ENCODE measurements around the gene WWOX.

The WWOX gene

DNA sequence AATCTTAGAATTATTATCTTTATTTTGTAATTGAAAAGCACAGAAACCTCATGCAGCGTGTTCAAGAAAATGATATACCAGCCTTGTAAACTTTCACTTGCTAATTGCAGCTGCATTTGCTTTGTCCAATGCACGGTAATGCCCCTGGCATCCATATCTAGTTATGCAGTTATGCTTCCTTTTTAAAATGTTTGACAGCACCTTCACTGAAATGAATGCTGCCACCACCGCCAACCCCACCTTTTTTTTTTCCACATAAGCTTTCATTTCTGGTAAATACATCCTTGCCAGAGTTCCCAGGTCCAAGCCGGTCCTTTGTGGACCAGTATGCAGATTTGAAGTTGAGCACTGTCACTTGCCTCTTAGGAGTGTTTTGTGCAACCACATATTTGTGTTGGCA lies 338.8 kb downstream of the WWOX start:
- Mint-ChIP-seq H3K4me3 (no peak overlapping the region), H3K27me3 (no peaks in the 10 kb centered on the region), H3K36me3 (peaks cover 11% of the 10 kb centered on the region), H3K4me1 (peaks cover 2% of the 10 kb centered on the region), H3K27ac (no peak overlapping the region), H3K9me3 (no peaks in the 10 kb centered on the region)
- ATAC-seq (ENCODE audit: low read depth) (no peak), DNase-seq (ENCODE audit: low spot score in 2 of 2) (no peak)

- Mint-ChIP-seq H3K36me3 (peaks cover 9% of the 10 kb centered on the region), H3K4me1 (peaks cover 2% of the 10 kb centered on the region), H3K27ac (no peak overlapping the region), H3K4me3 (no peak overlapping the region), H3K9me3 (no peaks in the 10 kb centered on the region), H3K27me3 (no peaks in the 10 kb centered on the region)
- no peak for DNase-seq (ENCODE audit: low spot score in 2 of 2)
- no peak for ATAC-seq (ENCODE audit: low read depth)
Measured at GRCh38 chr16:78438632-78439031, 339.2 kb downstream of the WWOX start.

- no peaks in the 10 kb centered on the region for H3K9me3 Mint-ChIP-seq
- H3K27ac Mint-ChIP-seq: no peak overlapping the region
- no peaks in the 10 kb centered on the region for H3K27me3 Mint-ChIP-seq
- DNase-seq (ENCODE audit: low spot score in 2 of 2) (no peak), ATAC-seq (ENCODE audit: low read depth) (no peak)
- peaks cover 5% of the 10 kb centered on the region for H3K36me3 Mint-ChIP-seq
- H3K4me1 Mint-ChIP-seq: peaks cover 2% of the 10 kb centered on the region
- no peak overlapping the region for H3K4me3 Mint-ChIP-seq
Measured at GRCh38 chr16:78439646-78440045, 340.2 kb downstream of the WWOX start.

DNA sequence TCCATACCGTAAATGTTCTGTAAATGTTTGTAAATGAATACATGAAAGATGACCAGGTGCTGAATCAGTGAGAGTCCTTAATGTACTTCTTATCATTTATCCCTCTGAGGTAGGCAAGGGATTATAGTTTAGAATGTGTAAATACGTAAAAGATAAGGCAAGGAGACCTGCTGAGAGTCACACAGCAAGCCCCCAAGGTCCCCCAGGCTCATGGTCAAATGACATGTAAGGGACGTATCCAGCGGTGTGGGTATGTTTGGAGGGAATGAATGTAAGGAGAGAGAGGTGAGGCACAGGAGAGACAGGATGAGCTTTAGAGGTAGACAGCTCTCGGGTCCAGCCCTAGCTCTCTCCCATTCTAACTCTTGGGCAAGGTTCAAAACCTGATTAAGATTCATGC lies 341.8 kb downstream of the WWOX start:
- H3K36me3 Mint-ChIP-seq: peaks cover 3% of the 10 kb centered on the region
- no peak for ATAC-seq (ENCODE audit: low read depth)

GRCh38 chr16:78443542-78444364 lies 344.3 kb downstream of the WWOX start:
- Mint-ChIP-seq H3K36me3 (peaks cover 3% of the 10 kb centered on the region), H3K4me3 (no peak overlapping the region), H3K9me3 (no peaks in the 10 kb centered on the region), H3K27me3 (no peaks in the 10 kb centered on the region), H3K4me1 (no peaks in the 10 kb centered on the region), H3K27ac (no peak overlapping the region)
- DNase-seq (ENCODE audit: low spot score in 2 of 2) (no peak), ATAC-seq (ENCODE audit: low read depth) (no peak)

More for the DNA sequence above, 341.8 kb downstream of the WWOX start:
- no peak for DNase-seq (ENCODE audit: low spot score in 2 of 2)
- Mint-ChIP-seq H3K27ac (no peak overlapping the region), H3K9me3 (no peaks in the 10 kb centered on the region), H3K4me1 (peaks cover 2% of the 10 kb centered on the region), H3K4me3 (no peak overlapping the region), H3K27me3 (no peaks in the 10 kb centered on the region)

- no peak for ATAC-seq (ENCODE audit: low read depth)
- H3K4me1 Mint-ChIP-seq: no peaks in the 10 kb centered on the region
- H3K4me3 Mint-ChIP-seq: no peak overlapping the region
- H3K27ac Mint-ChIP-seq: no peak overlapping the region
- H3K9me3 Mint-ChIP-seq: no peaks in the 10 kb centered on the region
- no peaks in the 10 kb centered on the region for H3K27me3 Mint-ChIP-seq
- DNase-seq (ENCODE audit: low spot score in 2 of 2): no peak
- H3K36me3 Mint-ChIP-seq: no peaks in the 10 kb centered on the region
Measured at GRCh38 chr16:78445818-78446217, 346.4 kb downstream of the WWOX start.

DNA sequence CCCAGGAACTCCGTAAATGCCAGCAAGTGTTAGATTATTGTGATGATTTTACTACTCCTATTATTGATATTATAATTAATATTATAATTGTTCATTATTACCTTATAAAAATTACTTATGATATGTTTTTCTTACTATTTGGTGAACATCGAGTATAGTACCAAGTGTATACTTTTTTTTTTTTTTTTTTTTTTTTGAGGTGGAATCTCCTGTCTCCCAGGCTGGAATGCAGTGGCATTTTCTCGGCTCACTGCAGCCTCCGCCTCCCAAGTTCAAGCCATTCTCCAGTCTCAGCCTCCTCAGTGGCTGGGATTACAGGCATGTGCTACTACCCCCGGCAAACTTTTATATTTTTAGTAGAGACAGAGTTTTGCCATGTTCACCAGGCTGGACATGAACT lies 347.0 kb downstream of the WWOX start:
- H3K9me3 Mint-ChIP-seq: no peaks in the 10 kb centered on the region
- H3K27me3 Mint-ChIP-seq: no peaks in the 10 kb centered on the region
- no peak for DNase-seq (ENCODE audit: low spot score in 2 of 2)
- no peaks in the 10 kb centered on the region for H3K4me1 Mint-ChIP-seq
- no peak overlapping the region for H3K27ac Mint-ChIP-seq
- H3K4me3 Mint-ChIP-seq: no peak overlapping the region
- no peaks in the 10 kb centered on the region for H3K36me3 Mint-ChIP-seq
- no peak for ATAC-seq (ENCODE audit: low read depth)

GRCh38 chr16:78446992-78447563 lies 347.6 kb downstream of the WWOX start:
- Mint-ChIP-seq H3K9me3 (no peaks in the 10 kb centered on the region), H3K27me3 (no peaks in the 10 kb centered on the region), H3K27ac (no peak overlapping the region), H3K36me3 (no peaks in the 10 kb centered on the region), H3K4me1 (no peaks in the 10 kb centered on the region), H3K4me3 (no peak overlapping the region)
- DNase-seq (ENCODE audit: low spot score in 2 of 2): no peak
- ATAC-seq (ENCODE audit: low read depth): no peak

DNA sequence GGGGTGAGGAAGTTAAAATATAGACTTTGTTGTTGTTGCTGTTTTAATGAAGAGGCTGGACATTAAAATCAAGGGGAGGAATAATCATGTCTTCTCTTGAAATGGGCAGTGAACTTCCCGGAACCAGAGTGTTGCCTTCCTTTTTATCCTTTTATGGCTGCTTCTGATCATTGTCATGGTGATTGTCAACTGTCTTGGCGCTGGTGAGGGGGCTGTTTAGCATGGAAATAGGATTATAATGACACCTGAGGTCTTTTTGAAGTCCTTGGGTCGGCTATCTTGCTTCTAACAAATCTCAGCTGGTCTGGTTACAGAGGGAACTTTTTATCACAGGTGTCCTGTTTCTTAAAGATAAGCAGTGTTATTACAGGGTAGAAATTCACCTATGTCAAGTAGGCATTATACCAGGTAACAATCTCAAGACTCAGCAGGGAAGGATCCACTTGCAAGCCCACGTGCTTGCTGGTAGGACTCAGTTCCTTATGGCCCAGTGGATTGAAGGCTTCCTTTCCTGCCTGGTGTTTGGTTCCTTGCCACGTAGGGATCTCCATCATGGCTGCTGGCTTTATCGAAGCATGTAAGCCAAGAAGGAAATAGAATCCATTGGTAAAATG lies 349.3 kb downstream of the WWOX start:
- Mint-ChIP-seq H3K9me3 (no peaks in the 10 kb centered on the region), H3K27ac (no peak overlapping the region)

DNA sequence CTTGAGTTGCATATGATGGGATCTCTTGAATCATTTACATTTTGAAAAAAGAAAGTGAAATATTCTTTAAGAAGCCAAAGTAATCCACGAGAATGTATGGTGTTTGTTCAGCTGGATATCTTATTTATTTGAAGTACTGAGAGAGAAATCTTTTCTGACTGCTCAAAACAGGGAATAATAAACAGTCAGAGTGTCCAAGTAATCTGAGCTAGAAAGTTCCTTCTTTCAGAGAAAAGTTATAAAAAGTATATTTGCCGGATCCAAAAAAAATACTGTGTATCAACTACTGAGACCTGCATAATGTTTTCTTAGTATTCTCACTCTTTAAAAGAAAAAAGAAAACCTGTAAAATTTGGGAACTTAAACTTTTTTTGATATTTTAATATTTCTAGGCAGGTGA lies 350.8 kb downstream of the WWOX start:
- ATAC-seq (ENCODE audit: low read depth) (no peak), DNase-seq (ENCODE audit: low spot score in 2 of 2) (no peak)
- Mint-ChIP-seq H3K36me3 (peaks cover 4% of the 10 kb centered on the region), H3K4me3 (no peak overlapping the region), H3K27ac (no peak overlapping the region), H3K4me1 (no peaks in the 10 kb centered on the region), H3K27me3 (no peaks in the 10 kb centered on the region), H3K9me3 (no peaks in the 10 kb centered on the region)

More for the DNA sequence above, 349.3 kb downstream of the WWOX start:
- Mint-ChIP-seq H3K36me3 (no peaks in the 10 kb centered on the region), H3K4me3 (no peak overlapping the region), H3K27me3 (no peaks in the 10 kb centered on the region), H3K4me1 (no peaks in the 10 kb centered on the region)
- DNase-seq (ENCODE audit: low spot score in 2 of 2) (no peak), ATAC-seq (ENCODE audit: low read depth) (no peak)

DNA sequence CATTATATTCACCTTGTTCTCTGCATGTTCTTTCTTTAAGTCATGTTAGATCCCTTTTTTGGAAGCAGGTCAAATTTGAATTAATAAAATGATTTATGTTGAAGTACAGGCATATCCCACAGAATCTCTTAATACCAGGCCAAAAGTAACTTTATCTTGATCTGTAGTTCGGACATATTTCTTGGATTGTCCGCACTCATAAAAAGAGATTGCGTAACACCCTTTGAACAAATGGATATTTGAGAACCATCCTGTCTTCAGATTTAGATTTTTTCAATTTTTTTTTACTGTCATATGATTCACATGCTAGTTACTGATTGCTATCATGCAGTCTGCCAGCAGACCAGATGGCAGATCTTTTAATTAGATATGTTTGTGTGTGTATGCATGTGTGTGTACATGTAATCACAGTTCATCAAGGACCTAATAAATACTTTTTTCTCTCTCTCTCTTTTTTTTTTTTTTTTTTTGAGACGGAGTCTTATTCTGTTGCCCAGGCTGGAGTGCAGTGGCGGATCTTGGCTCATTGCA lies 352.6 kb downstream of the WWOX start:
- Mint-ChIP-seq H3K36me3 (peaks cover 4% of the 10 kb centered on the region), H3K4me3 (no peak overlapping the region), H3K27me3 (no peaks in the 10 kb centered on the region), H3K27ac (no peak overlapping the region), H3K9me3 (no peaks in the 10 kb centered on the region), H3K4me1 (no peaks in the 10 kb centered on the region)
- ATAC-seq (ENCODE audit: low read depth) (no peak), DNase-seq (ENCODE audit: low spot score in 2 of 2) (no peak)

- Mint-ChIP-seq H3K9me3 (no peaks in the 10 kb centered on the region), H3K36me3 (peaks cover 4% of the 10 kb centered on the region), H3K27ac (peak overlapping the region; percentile 35), H3K4me3 (no peak overlapping the region), H3K4me1 (no peaks in the 10 kb centered on the region), H3K27me3 (no peaks in the 10 kb centered on the region)
- DNase-seq (ENCODE audit: low spot score in 2 of 2): no peak
- no peak for ATAC-seq (ENCODE audit: low read depth)
Measured at GRCh38 chr16:78455861-78456260, 356.4 kb downstream of the WWOX start.

GRCh38 chr16:78458588-78458987 lies 359.1 kb downstream of the WWOX start:
- Mint-ChIP-seq H3K4me1 (peaks cover 2% of the 10 kb centered on the region), H3K27me3 (no peaks in the 10 kb centered on the region), H3K9me3 (no peaks in the 10 kb centered on the region), H3K4me3 (no peak overlapping the region), H3K27ac (no peak overlapping the region), H3K36me3 (peaks cover 7% of the 10 kb centered on the region)
- ATAC-seq (ENCODE audit: low read depth): no peak
- no peak for DNase-seq (ENCODE audit: low spot score in 2 of 2)

GRCh38 chr16:78460428-78460827 lies 361.0 kb downstream of the WWOX start:
- H3K9me3 Mint-ChIP-seq: peaks cover 5% of the 10 kb centered on the region
- H3K4me3 Mint-ChIP-seq: no peak overlapping the region
- DNase-seq (ENCODE audit: low spot score in 2 of 2): no peak
- H3K36me3 Mint-ChIP-seq: peaks cover 8% of the 10 kb centered on the region
- peaks cover 2% of the 10 kb centered on the region for H3K27me3 Mint-ChIP-seq
- H3K27ac Mint-ChIP-seq: no peak overlapping the region
- ATAC-seq (ENCODE audit: low read depth): no peak
- H3K4me1 Mint-ChIP-seq: peaks cover 2% of the 10 kb centered on the region
